PC-9 (cell line): ENCODE measurements around the gene ARMC12. TPM values are rescaled to one million over a fixed set of nuclear protein-coding genes. Genes with fewer than 3 reads are reported as not detected.

Experiments used
- BruUV-seq: library from RNA; stranded (reverse); fragments of 400-500 nt; replicated peaks from 2 replicates; lab custom pipeline; 2021; lab: Mats Ljungman, UMichigan
- CTCF ChIA-PET: fragments of 300-600 bp; sonication (Branson Sonifier 250); formaldehyde crosslinking; loops from one replicate; lab custom pipeline; 2022; ENCODE audit warnings: antibody characterized with exemption; lab: Charles Lee
- POLR2A ChIA-PET: fragments of 300-600 bp; sonication (Branson Sonifier 250); formaldehyde crosslinking; loops from one replicate; lab custom pipeline; 2022; ENCODE audit warnings: antibody characterized with exemption; ENCODE audit not compliant: unreplicated experiment; lab: Charles Lee
- DNase-seq, 2 experiments: peaks; one replicate each; pipeline versions ENCODE4 v3.0.0 to v3.0.0-alpha.2; 2015 to 2022; ENCODE audit warnings: mixed read lengths in 1 of 2
- H2AFZ ChIP-seq: fragments of 200-600 bp; sonication (generic); 2 replicates; pipeline ENCODE4 v1.8.1; 2017; ENCODE audit warnings: antibody characterized with exemption
- H3F3A ChIP-seq: fragments of 200-600 bp; sonication (generic); 2 replicates; pipeline ENCODE4 v1.8.1; 2017; ENCODE audit warnings: antibody characterized with exemption, mild to moderate bottlenecking, low read depth; ENCODE audit not compliant: insufficient read depth
- H3K27ac ChIP-seq: fragments of 200-600 bp; sonication (generic); 2 replicates; pipeline ENCODE4 v1.6.1; 2016; ENCODE audit warnings: mixed run types
- H3K27me3 ChIP-seq: fragments of 200-600 bp; sonication (generic); 2 replicates; pipeline ENCODE4 v1.6.1; 2016; ENCODE audit warnings: low read depth, mixed run types; ENCODE audit not compliant: insufficient read depth
- H3K36me3 ChIP-seq: fragments of 200-600 bp; sonication (generic); 2 replicates; pipeline ENCODE4 v1.6.1; 2016; ENCODE audit warnings: low read depth, mixed run types
- H3K4me1 ChIP-seq: fragments of 200-600 bp; sonication (generic); replicated peaks from 2 replicates; pipeline ENCODE4 v1.6.1; 2016; ENCODE audit warnings: mixed run types; ENCODE audit not compliant: insufficient read depth
- H3K4me2 ChIP-seq: fragments of 200-600 bp; sonication (generic); 2 replicates; pipeline ENCODE4 v1.6.1; 2017; ENCODE audit warnings: mixed run types
- H3K4me3 ChIP-seq: fragments of 200-600 bp; sonication (generic); 2 replicates; pipeline ENCODE4 v1.6.1; 2016; ENCODE audit warnings: mixed run types
- H3K79me2 ChIP-seq: fragments of 200-600 bp; sonication (generic); 2 replicates; pipeline ENCODE4 v1.6.1; 2017; ENCODE audit warnings: low read depth, mixed run types
- H3K9me2 ChIP-seq: fragments of 200-600 bp; sonication (generic); 2 replicates; pipeline ENCODE4 v1.8.1; 2017; ENCODE audit warnings: mild to moderate bottlenecking; ENCODE audit not compliant: insufficient read depth
- H3K9me3 ChIP-seq: fragments of 200-600 bp; sonication (generic); 2 replicates; pipeline ENCODE4 v1.8.1; 2016; ENCODE audit warnings: low read depth; ENCODE audit not compliant: insufficient read depth
- H4K20me1 ChIP-seq: fragments of 200-600 bp; sonication (generic); 2 replicates; pipeline ENCODE4 v1.8.1; 2017; ENCODE audit not compliant: insufficient read depth
- EZH2 ChIP-seq: fragments of 200-600 bp; sonication (generic); IDR thresholded peaks from 2 replicates; pipeline ENCODE4 v1.8.0; 2017; ENCODE audit warnings: antibody characterized with exemption, low read depth
- intact Hi-C: fragments of 100-400 bp; cut with micrococcal nuclease; formaldehyde crosslinking; loops from one replicate; pipeline ENCODE4 v1.10.0; 2022; ENCODE audit not compliant: unreplicated experiment
- total RNA-seq: library from RNA; stranded (reverse); gene quantifications from 2 replicates; pipeline ENCODE4 v1.2.3, GENCODE V29; 2021
- TF ChIP-seq, protein P1 (sequence below): fragments of 200-600 bp; sonication (generic); conservative IDR thresholded peaks from 2 replicates; pipeline ENCODE4 v1.6.1; 2017; ENCODE audit warnings: mixed run types, antibody characterized with exemption, mild to moderate bottlenecking, moderate library complexity

The ARMC12 gene
- total RNA-seq, 1 experiment from 2014 or later = 0.57 TPM

DNA sequence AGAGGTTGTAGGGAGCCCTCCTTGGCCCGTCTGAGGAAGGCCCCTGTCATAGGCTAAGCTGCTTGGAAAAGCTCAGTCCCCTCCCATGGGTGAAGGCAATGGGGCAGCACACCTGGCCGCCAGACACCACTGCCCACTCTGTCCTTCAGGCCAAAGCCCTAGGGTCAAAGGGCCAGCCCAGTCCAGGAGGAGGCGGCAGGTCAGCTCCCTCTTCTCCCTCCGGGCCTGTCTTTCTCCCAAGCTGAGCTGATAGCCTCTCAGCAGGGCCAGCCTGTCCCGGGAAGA is 34.5 kb downstream of the ARMC12 start:
- POLR2A ChIA-PET = no interaction called here
- CTCF ChIA-PET = interaction anchor here (0.6 kb wide), 1 partner anchor 12 kb away, joined by 5 read pairs; no protein-coding TSS in a partner anchor

DNA sequence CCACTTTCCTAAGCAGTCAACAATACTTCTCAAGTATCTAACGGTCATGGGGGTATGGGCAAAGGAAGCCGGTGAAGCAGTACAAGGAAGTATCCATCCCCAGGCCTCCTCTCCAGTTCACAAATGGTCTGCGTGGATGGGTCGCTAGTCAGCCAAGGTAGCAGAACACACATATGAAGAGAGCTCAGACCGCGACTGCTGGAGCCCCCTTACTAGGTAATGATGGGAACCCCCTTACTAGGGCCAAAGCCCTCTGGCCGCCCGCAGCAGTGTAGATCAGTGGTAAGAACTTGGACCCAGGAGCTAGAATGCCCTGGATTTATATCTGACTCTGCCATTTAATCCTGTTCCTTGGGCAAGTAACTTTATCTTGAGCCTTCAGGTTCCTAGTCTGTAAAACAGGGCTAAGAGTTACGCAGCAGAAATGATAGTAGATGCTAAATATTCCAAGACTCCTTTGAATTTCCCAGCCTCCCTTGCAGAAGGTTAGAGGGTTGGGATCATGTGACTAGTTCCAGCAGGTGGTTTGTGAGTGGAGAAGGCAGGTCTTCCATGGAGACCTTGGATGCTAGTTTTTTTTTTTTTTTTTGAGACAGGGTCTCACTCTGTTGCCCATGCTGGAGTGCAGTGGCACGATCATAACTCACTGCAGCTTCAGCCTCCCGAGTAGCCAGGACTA is 37.4 kb downstream of the ARMC12 start:
- POLR2A ChIA-PET = no interaction called here
- BruUV-seq = no TSS peak
- no peaks in the 10 kb centered on the region for H4K20me1 ChIP-seq

More for the DNA sequence above, 34.5 kb downstream of the ARMC12 start:
- DNase-seq = no peak
- Histone ChIP-seq H3K27me3 (no peaks in the 10 kb centered on the region), H3K4me1 (no peaks in the 10 kb centered on the region; the same call in 1 of the 2 replicates), H4K20me1 (no peaks in the 10 kb centered on the region), H3F3A (0 out of 2 replicates have a peak, but pooled peaks cover 8% of the 10 kb centered on the region), H3K4me2 (no peak overlapping the region), H3K36me3 (no peaks in the 10 kb centered on the region), H3K9me2 (no peaks in the 10 kb centered on the region), H3K27ac (no peak overlapping the region), H2AFZ (no peak overlapping the region), H3K79me2 (no peaks in the 10 kb centered on the region), H3K9me3 (no peaks in the 10 kb centered on the region), H3K4me3 (no peak overlapping the region)
- TF ChIP-seq, protein P1, sequence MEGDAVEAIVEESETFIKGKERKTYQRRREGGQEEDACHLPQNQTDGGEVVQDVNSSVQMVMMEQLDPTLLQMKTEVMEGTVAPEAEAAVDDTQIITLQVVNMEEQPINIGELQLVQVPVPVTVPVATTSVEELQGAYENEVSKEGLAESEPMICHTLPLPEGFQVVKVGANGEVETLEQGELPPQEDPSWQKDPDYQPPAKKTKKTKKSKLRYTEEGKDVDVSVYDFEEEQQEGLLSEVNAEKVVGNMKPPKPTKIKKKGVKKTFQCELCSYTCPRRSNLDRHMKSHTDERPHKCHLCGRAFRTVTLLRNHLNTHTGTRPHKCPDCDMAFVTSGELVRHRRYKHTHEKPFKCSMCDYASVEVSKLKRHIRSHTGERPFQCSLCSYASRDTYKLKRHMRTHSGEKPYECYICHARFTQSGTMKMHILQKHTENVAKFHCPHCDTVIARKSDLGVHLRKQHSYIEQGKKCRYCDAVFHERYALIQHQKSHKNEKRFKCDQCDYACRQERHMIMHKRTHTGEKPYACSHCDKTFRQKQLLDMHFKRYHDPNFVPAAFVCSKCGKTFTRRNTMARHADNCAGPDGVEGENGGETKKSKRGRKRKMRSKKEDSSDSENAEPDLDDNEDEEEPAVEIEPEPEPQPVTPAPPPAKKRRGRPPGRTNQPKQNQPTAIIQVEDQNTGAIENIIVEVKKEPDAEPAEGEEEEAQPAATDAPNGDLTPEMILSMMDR = no peak
- TF ChIP-seq EZH2 = no peak
- BruUV-seq = no TSS peak
- intact Hi-C loops = no loop called here

DNA sequence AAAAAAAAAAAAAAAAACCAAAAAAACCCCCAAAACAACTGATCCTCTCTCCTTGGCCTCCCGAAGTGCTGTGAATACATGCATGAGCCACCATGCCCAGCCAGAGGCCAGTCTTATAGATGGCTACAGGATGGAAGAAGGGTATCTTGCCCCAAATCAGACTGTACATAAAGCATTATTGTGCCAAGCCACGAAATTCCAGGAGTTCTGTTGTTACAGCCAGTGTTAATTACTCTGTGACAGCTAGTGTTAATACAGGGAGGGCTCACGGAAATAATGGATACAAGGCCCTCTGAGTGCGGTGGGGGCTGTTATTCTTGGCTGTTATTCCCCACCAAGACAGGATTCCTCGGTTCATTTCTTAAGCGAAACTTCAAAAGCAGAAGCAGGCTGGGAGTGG is 38.2 kb downstream of the ARMC12 start:
- Histone ChIP-seq H3K9me2 (no peaks in the 10 kb centered on the region), H3K4me1 (peaks cover 19% of the 10 kb centered on the region), H3K79me2 (no peaks in the 10 kb centered on the region), H3K27me3 (no peaks in the 10 kb centered on the region), H4K20me1 (no peaks in the 10 kb centered on the region), H2AFZ (no peak overlapping the region), H3K4me2 (no peak overlapping the region), H3K4me3 (no peak overlapping the region), H3K36me3 (no peaks in the 10 kb centered on the region), H3F3A (peaks cover 8% of the 10 kb centered on the region; the same call in 1 of the 2 replicates), H3K27ac (no peak overlapping the region), H3K9me3 (no peaks in the 10 kb centered on the region)
- TF ChIP-seq, protein P1 = no peak
- TF ChIP-seq EZH2 = no peak
- CTCF ChIA-PET = no interaction called here
- BruUV-seq = no TSS peak
- POLR2A ChIA-PET = no interaction called here
- intact Hi-C loops = no loop called here
- DNase-seq = no peak

More for the DNA sequence above, 37.4 kb downstream of the ARMC12 start:
- H3K36me3 ChIP-seq = no peaks in the 10 kb centered on the region
- intact Hi-C loops = no loop called here
- no peak overlapping the region for H3K27ac ChIP-seq
- no peaks in the 10 kb centered on the region for H3K9me2 ChIP-seq
- H2AFZ ChIP-seq = no peak overlapping the region
- no peaks in the 10 kb centered on the region for H3K27me3 ChIP-seq
- CTCF ChIA-PET = no interaction called here
- no peak for TF ChIP-seq EZH2
- TF ChIP-seq, protein P1 = no peak
- H3K4me1 ChIP-seq = peaks cover 19% of the 10 kb centered on the region
- no peaks in the 10 kb centered on the region for H3K79me2 ChIP-seq
- no peak overlapping the region for H3K4me2 ChIP-seq
- peaks cover 8% of the 10 kb centered on the region; the same call in 1 of the 2 replicates for H3F3A ChIP-seq
- H3K9me3 ChIP-seq = no peaks in the 10 kb centered on the region
- DNase-seq = no peak
- no peak overlapping the region for H3K4me3 ChIP-seq
